KOPT-K1 (cell line): ENCODE data around the gene DOCK4.

Source experiments
- H3K27ac ChIP-seq: fragments of 200-600 bp; sonication (generic); 2 replicates; pipeline ENCODE4 v1.5.1; 2016; ENCODE audit warnings: antibody characterized with exemption, mild to moderate bottlenecking, low read depth, low read length; ENCODE audit not compliant: poor library complexity, severe bottlenecking
- H3K36me3 ChIP-seq: fragments of 200-600 bp; sonication (generic); 2 replicates; pipeline ENCODE4 v1.5.1; 2017; ENCODE audit warnings: antibody characterized with exemption, mild to moderate bottlenecking, low read length, moderate library complexity; ENCODE audit not compliant: insufficient read depth
- H3K9me3 ChIP-seq: fragments of 200-600 bp; sonication (generic); 2 replicates; pipeline ENCODE4 v1.5.1; 2017; ENCODE audit warnings: antibody characterized with exemption, low read length, mild to moderate bottlenecking; ENCODE audit not compliant: insufficient read depth, poor library complexity, severe bottlenecking

DOCK4 gene

DNA sequence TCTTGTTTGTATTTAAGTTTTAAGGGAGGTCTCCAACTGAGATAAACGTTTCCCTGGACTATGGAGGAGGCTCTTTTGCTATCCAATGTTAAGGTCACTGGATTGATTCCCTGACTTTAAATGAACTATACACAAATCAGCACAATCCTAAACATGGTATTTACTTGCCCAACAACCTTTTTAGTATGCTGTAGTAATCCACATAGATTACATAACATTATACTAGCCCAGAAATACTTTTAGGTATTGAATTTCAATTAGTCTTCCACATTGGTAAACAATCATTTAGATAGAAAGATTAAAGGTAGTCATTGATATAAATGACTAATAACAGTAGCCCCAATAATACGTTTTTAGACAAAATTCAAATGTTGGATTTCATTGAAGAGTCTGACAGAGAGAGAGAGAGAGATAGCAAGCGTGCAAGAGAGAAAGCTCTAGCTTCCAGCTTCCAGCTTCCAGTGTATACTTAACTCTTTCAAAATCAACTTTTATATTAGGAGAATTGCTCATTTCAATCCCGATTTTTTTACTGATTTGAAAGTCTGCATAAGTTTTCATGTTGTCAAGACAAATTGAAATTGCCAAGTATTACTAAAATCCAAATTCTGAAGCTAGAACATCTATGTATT, 155.8 kb downstream of the DOCK4 start:
- H3K9me3 ChIP-seq: peaks cover 4% of the 10 kb centered on the region
- no peaks in the 10 kb centered on the region for H3K36me3 ChIP-seq
- no peak overlapping the region for H3K27ac ChIP-seq

GRCh38 chr7:112049555-112050249, 156.5 kb downstream of the DOCK4 start:
- Histone ChIP-seq H3K9me3 (peaks cover 4% of the 10 kb centered on the region), H3K27ac (no peak overlapping the region), H3K36me3 (no peaks in the 10 kb centered on the region)

DNA sequence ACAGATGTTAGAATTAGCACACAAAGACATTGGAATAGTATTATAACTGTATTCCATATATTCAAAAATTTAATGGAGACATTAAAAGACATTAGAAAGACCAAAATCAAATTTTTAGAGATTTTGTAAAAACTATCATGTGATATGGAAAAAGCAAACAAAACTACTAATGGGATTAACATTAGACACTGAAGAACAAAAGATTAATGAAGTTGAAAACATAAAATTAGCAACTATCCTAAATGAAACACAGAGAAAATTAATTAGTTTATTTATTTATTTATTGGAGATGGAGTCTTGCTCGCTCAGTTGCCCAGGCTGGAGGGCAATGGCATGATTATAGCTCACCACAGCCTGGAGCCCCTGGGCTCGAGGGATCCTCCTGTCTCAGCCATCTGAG, 158.8 kb downstream of the DOCK4 start:
- H3K36me3 ChIP-seq: no peaks in the 10 kb centered on the region
- H3K9me3 ChIP-seq: peaks cover 4% of the 10 kb centered on the region
- H3K27ac ChIP-seq: no peak overlapping the region

DNA sequence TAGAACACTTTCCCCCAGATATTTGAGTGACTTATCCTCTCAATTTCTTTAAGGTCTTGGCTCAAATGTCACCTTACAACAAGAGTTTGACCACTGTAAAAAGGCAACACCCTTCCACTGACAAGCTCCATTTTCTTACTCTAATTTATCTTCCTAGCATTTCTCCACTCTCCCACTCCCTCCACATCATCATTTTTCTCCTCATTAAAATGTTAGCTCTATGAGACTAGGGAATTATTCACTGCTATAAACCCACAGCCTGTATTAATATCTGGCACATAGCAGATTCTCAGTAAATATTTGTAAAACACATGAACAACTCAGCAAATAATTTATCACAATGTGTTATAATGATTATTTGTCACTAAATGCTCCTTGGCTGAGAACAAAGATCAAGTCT, 161.0 kb downstream of the DOCK4 start:
- Histone ChIP-seq H3K9me3 (peaks cover 4% of the 10 kb centered on the region), H3K36me3 (no peaks in the 10 kb centered on the region), H3K27ac (no peak overlapping the region)

DNA sequence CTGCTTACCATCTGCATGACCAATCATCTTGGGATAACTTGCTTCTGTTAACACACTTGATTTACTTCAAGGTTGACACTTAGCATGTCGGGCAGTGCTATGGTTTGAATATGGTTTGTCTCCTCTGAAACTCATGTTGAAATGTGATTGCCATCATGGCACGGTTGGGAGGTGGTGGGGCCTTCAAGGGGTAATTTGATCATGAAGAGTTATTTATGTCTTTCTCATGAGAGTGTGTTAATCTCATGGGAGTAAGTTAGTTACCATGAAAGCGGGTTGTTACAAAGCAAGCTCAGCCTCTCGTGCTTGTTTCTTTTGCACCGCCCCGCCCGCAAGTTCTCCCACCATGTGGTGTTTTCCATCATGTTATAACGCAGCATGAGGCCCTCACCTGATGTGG, 163.6 kb downstream of the DOCK4 start:
- Histone ChIP-seq H3K36me3 (no peaks in the 10 kb centered on the region), H3K27ac (no peak overlapping the region), H3K9me3 (peaks cover 1% of the 10 kb centered on the region)

DNA sequence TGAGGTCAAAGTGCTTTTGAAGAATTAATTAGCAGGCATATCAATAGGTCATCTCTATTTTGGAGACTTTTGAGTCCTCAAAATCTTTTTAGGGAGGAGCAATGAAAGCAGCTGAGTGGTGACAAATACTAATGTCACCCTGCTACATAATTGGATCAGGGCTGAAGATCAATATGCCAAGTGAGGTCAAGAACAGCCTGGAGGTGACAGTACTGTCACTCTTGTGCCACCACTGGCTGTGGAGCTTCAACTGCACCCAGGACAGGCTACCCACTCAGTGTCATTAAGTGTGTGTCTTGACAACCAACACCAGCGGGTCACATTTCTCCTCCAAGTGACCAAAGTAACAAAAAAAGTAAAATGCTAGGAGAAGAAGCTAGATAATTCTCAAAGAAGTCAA, 167.8 kb downstream of the DOCK4 start:
- H3K9me3 ChIP-seq: no peaks in the 10 kb centered on the region
- no peak overlapping the region for H3K27ac ChIP-seq
- no peaks in the 10 kb centered on the region for H3K36me3 ChIP-seq

- Histone ChIP-seq H3K27ac (no peak overlapping the region), H3K9me3 (no peaks in the 10 kb centered on the region), H3K36me3 (no peaks in the 10 kb centered on the region)
Observed at GRCh38 chr7:112036071-112036470, 170.1 kb downstream of the DOCK4 start.

- no peak overlapping the region for H3K27ac ChIP-seq
- no peaks in the 10 kb centered on the region for H3K36me3 ChIP-seq
- H3K9me3 ChIP-seq: peaks cover 5% of the 10 kb centered on the region
Observed at GRCh38 chr7:112031689-112032088, 174.5 kb downstream of the DOCK4 start.

DNA sequence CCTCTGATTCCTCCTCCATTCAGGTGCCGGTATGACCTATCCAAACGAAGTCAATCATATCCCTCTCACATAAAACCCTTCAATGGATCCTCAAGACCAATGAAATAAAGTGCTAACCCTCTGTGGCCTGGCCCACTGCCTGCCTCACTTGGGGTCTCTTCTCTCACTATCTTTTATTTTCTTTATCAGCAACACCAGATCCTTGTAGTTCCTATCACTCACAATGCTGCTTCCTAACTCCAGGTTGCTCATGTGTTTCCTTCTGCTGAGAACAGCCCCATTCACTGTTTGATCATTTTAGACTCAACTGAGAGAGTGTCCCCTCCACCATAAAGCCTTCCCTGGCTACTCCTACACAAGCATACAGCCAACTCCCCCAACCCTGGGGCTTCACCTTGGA, 180.6 kb downstream of the DOCK4 start:
- Histone ChIP-seq H3K36me3 (no peaks in the 10 kb centered on the region), H3K27ac (no peak overlapping the region), H3K9me3 (peaks cover 5% of the 10 kb centered on the region)

DNA sequence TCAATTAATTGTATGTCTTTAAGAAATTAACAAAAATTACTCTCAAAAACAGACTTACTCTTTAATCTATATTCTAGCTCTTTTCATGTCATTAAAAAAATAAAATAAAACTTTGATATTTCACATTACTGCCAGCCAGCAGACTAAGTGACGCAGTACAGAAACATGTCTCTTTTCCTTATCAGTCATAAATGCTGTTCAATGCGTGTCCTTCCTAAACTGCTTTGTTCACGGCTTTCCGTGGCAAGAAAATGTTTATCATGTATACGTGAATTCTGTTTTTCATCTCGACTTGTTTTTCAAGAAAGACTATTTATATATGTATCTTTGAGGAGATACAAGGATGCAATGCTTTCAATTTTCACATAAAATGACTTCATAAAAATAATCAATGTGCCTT, 182.4 kb downstream of the DOCK4 start:
- Histone ChIP-seq H3K27ac (no peak overlapping the region), H3K36me3 (no peaks in the 10 kb centered on the region), H3K9me3 (peaks cover 5% of the 10 kb centered on the region)

DNA sequence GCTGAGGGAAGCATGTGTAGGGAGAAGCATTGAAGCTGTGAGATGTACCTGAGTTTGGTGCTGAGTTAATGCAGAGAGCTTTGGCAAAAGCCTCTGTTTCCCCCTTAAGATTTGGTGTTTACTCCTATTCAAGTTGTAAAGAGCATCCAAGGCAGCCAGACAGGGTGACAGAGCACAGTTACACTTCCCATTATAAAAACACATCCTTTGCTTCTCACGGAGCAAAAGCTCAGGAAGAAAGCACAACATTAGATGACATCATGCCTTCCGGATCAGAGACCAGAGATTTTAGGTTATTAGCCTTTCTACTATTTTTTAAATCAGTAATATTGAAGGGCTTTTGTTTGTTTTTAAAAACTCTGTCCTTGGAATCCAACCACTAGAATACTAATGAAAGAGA, 182.9 kb downstream of the DOCK4 start:
- no peaks in the 10 kb centered on the region for H3K36me3 ChIP-seq
- H3K9me3 ChIP-seq: peaks cover 5% of the 10 kb centered on the region
- no peak overlapping the region for H3K27ac ChIP-seq

- H3K9me3 ChIP-seq: no peaks in the 10 kb centered on the region
- no peak overlapping the region for H3K27ac ChIP-seq
- no peaks in the 10 kb centered on the region for H3K36me3 ChIP-seq
Observed at GRCh38 chr7:112022128-112022527, 184.1 kb downstream of the DOCK4 start.

- H3K36me3 ChIP-seq: no peaks in the 10 kb centered on the region
- no peak overlapping the region for H3K27ac ChIP-seq
- no peaks in the 10 kb centered on the region for H3K9me3 ChIP-seq
Observed at GRCh38 chr7:112021379-112022044, 184.7 kb downstream of the DOCK4 start.

DNA sequence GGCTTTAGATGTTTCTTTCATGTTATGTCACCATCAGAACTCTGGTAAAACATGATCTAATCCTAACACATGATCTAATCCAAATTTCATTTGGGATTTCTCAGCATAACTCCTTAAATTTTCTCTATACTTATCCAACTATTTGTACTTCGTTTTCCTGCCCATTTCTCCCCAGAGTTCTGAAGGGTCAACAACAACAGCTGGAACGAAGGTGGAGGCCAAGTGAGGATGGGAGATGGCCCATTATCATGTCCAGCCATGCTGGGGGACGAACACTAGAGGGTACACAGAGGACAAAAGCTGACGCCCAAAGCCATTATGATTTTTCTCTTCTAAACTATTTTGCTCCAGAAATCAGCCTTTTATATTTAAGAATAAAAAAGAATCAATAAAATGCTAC, 185.4 kb downstream of the DOCK4 start:
- Histone ChIP-seq H3K9me3 (no peaks in the 10 kb centered on the region), H3K27ac (no peak overlapping the region), H3K36me3 (no peaks in the 10 kb centered on the region)

GRCh38 chr7:112019932-112020331, 186.3 kb downstream of the DOCK4 start:
- H3K36me3 ChIP-seq: no peaks in the 10 kb centered on the region
- H3K27ac ChIP-seq: no peak overlapping the region

More at GRCh38 chr7:112019932-112020331, 186.3 kb downstream of the DOCK4 start:
- H3K9me3 ChIP-seq: no peaks in the 10 kb centered on the region
